Lung (tissue), 12 donors: ENCODE data around the gene FOXN1. TPM values are rescaled to one million over a fixed set of nuclear protein-coding genes. Genes with fewer than 3 reads are reported as not detected.
A peak's percentile ranks its signal among the peaks of the same experiment; 100 is the strongest.

Source experiments
- ATAC-seq: fragments of 200-7000 bp; cut with Tn5 transposase; one replicate; pipeline ENCODE4 v1.9.1; 2020; ENCODE audit warnings: moderate number of reproducible peaks; ENCODE audit not compliant: insufficient read depth, low FRiP score
- DNase-seq, 3 donors: peaks; one replicate each; pipeline ENCODE4 v3.0.0-alpha.2; 2013 to 2017
- H3K27ac ChIP-seq, 2 donors: one replicate each; pipeline ENCODE4 v1.5.1; 2013; ENCODE audit warnings: mild to moderate bottlenecking in 2 of 2, moderate library complexity in 2 of 2, control low read depth in 1 of 2, inconsistent platforms in 1 of 2, low read depth in 1 of 2, low read length in 1 of 2
- H3K27me3 ChIP-seq, 3 donors: one replicate each; pipeline ENCODE4 v1.5.1; 2013; ENCODE audit warnings: low read length in 2 of 3; ENCODE audit not compliant: control insufficient read depth in 3 of 3, insufficient read depth in 3 of 3
- H3K36me3 ChIP-seq, 4 donors: one replicate each; pipeline ENCODE4 v1.5.1; 2013; ENCODE audit warnings: low read length in 4 of 4, mild to moderate bottlenecking in 1 of 4, moderate library complexity in 1 of 4; ENCODE audit not compliant: control insufficient read depth in 4 of 4, insufficient read depth in 4 of 4
- H3K4me1 ChIP-seq, 5 donors: one replicate each; pipeline ENCODE4 v1.5.1; 2013; ENCODE audit warnings: low read length in 5 of 5, mild to moderate bottlenecking in 2 of 5, moderate library complexity in 1 of 5; ENCODE audit not compliant: control insufficient read depth in 5 of 5, insufficient read depth in 5 of 5
- H3K4me3 ChIP-seq: one replicate; pipeline ENCODE4 v1.5.1; 2013; ENCODE audit warnings: mild to moderate bottlenecking, control low read depth, moderate library complexity
- H3K9ac ChIP-seq, 2 donors: one replicate each; pipeline ENCODE4 v1.5.1; 2013; ENCODE audit warnings: low read length in 2 of 2, control low read depth in 1 of 2; ENCODE audit not compliant: insufficient read depth in 1 of 2
- H3K9me3 ChIP-seq, 4 donors: one replicate each; pipeline ENCODE4 v1.5.1; 2013; ENCODE audit warnings: low read length in 3 of 4, mild to moderate bottlenecking in 1 of 4, moderate library complexity in 1 of 4; ENCODE audit not compliant: control insufficient read depth in 4 of 4, insufficient read depth in 3 of 4
- WGBS, 2 donors: extraction: QIAGEN DNeasy Blood & Tissue Kit; methylation state at CpG; one replicate each; pipeline ENCODE4 v1.1.7; 2013; 5-methylcytosine and 5-hydroxymethylcytosine counted together
- polyA plus RNA-seq, 2 donors: library from polyadenylated mRNA; stranded (reverse); fragments of 200-250 nt; gene quantifications; one replicate each; pipeline ENCODE4 v1.2.1, GENCODE V29; 2013
- total RNA-seq, 2 donors: library from RNA; depleted of rRNA in 1 of 2; stranded (reverse); fragments of >200 nt in 1 of 2; gene quantifications; one replicate each; pipeline ENCODE4 v1.2.1, GENCODE V29; 2014 to 2021
- TF ChIP-seq, protein P1 (sequence below): IDR thresholded peaks from 2 replicates; pipeline ENCODE4 v1.5.1; 2012; ENCODE audit warnings: mild to moderate bottlenecking; ENCODE audit errors: control extremely low read depth, extremely low read depth
- donor health status: control.
- donor health status: control.
- donor health status: Bipolar disorder and iron deficiency.
- donor health status: healthy.
- donor health status: DM: yes; HTN: yes; CAD: no.

The FOXN1 gene
- total and polyA plus RNA-seq, 4 donors, result 0.13 to 0.25 (median 0.18) TPM; not detected in 1

DNA sequence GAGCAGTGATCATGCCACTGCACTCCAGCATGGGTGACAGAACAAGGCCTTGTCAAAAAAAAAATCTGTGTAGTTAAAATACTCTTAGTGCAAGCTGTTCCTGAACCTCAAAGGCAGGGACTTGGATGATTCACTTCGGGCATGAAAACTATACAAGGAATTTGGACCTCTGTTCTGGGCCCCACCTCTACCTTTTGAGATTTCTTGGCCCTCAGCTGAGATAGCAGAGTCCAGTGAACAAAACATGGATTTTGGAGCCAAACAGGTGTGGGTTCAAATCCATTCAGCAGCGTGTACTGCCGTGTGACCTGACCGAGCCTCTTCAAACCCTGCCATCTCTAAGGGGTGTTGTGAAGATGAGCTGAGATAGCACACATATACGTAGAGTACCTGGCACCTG, 25.9 kb upstream of the FOXN1 start:
- TF ChIP-seq, protein P1, sequence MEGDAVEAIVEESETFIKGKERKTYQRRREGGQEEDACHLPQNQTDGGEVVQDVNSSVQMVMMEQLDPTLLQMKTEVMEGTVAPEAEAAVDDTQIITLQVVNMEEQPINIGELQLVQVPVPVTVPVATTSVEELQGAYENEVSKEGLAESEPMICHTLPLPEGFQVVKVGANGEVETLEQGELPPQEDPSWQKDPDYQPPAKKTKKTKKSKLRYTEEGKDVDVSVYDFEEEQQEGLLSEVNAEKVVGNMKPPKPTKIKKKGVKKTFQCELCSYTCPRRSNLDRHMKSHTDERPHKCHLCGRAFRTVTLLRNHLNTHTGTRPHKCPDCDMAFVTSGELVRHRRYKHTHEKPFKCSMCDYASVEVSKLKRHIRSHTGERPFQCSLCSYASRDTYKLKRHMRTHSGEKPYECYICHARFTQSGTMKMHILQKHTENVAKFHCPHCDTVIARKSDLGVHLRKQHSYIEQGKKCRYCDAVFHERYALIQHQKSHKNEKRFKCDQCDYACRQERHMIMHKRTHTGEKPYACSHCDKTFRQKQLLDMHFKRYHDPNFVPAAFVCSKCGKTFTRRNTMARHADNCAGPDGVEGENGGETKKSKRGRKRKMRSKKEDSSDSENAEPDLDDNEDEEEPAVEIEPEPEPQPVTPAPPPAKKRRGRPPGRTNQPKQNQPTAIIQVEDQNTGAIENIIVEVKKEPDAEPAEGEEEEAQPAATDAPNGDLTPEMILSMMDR, result no peak
- peaks cover 0 to 6% (median 0%) of the 10 kb centered on the region in 5 donors for H3K4me1 ChIP-seq
- no peak overlapping the region for H3K9ac ChIP-seq
- ATAC-seq (no peak), DNase-seq (no peak)
- H3K36me3 ChIP-seq, result no peaks in the 10 kb centered on the region
- H3K4me3 ChIP-seq, result no peak overlapping the region
- 80 to 95% methylated on average over 5 of the region's 5 CpGs for WGBS, 2 donors
- no peaks in the 10 kb centered on the region for H3K9me3 ChIP-seq
- H3K27ac ChIP-seq, result peak overlapping the region in 1 of 2 donors; percentile 28
- no peaks in the 10 kb centered on the region for H3K27me3 ChIP-seq

DNA sequence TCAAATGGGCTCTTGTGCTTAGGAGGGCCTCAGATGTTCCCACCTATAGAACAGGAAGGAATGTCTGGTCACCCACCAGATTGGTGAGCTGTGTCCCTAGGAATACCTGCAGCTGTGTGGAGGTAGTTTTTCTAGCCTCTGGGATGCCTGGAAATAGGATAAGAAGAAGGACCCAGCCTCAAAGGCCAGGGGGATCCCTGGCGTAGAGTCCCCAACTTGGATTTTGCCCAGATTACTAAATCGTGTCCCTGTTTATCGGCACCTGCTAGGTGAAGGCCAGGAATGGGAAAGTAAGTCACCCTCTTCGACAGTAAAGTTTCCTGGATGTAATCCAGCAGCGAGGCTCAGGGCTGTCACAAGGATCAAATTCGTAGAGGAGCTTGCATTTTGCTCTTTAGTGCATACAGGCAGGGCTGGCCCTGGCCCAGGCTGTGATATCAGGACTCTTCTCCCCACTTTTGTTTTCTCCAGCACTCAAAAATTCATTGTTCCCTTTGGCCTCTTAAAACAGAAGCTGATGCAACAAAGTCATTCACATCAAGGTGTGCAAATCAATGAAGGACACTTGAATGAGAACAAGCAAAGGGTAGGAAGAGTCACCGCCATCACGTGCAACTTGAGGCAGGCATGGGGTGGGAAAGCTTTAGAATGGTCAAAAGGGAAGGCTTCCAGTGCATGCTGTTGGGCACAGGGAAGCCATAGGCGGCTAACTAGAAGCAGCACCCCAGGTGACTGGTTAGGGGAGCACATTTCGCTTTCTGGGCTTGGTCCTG, 25.2 kb upstream of the FOXN1 start:
- Histone ChIP-seq H3K4me3 (no peak overlapping the region), H3K4me1 (peaks cover 0 to 6% (median 0%) of the 10 kb centered on the region in 5 donors), H3K27me3 (no peaks in the 10 kb centered on the region), H3K27ac (peak overlapping the region in 1 of 2 donors; percentile 28), H3K9ac (no peak overlapping the region), H3K9me3 (no peaks in the 10 kb centered on the region), H3K36me3 (no peaks in the 10 kb centered on the region)
- TF ChIP-seq, protein P1, result no peak
- DNase-seq (peak in 1 of 3 donors; percentile 26), ATAC-seq (no peak)
- 64 to 80% methylated on average over 10 of the region's 10 CpGs for WGBS, 2 donors

DNA sequence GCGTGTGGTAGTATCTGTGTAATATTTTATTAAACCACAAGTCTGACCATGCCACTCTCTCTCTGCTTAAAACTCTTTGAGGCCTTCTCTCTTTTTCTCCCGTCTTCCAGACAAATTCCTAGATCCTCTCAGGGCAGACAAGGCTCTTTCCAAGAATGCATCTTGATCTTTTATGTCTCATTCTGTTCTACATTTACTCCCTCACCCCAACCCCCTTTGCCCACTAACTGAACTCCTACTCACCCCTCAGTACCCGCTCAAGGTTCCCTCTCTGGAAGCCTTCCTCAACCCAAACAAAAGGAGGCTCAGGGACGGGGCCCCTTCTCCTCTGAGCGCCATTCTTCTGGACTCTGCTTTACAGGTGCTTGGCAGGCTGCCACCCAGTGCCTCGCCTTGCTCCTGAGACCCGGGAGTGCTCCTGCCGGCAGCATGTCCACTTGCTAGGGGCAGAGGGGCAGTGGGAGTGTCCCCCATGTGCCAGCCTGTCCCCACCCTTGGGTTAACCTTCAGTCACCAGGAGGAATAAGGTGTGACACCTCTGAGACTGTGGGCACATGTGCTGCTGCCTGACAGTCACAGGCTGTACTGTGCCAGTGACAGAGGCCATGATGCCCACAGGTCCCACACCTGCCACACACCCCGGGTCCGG, 23.5 kb upstream of the FOXN1 start:
- peak in 1 of 3 donors; percentile 12 for DNase-seq
- no peak overlapping the region for H3K4me3 ChIP-seq
- H3K27ac ChIP-seq, result no peak overlapping the region
- peaks cover 0 to 6% (median 0%) of the 10 kb centered on the region in 5 donors for H3K4me1 ChIP-seq
- WGBS, 2 donors, result 64 to 79% methylated on average over 10 of the region's 10 CpGs
- TF ChIP-seq, protein P1, result no peak
- no peaks in the 10 kb centered on the region for H3K9me3 ChIP-seq
- H3K9ac ChIP-seq, result no peak overlapping the region
- ATAC-seq, result no peak
- no peaks in the 10 kb centered on the region for H3K36me3 ChIP-seq
- H3K27me3 ChIP-seq, result no peaks in the 10 kb centered on the region
